Fibroblast of skin of right biceps (primary cell): ENCODE measurements around the gene TMEM208.

Experiments used
- DNase-seq: peaks from one replicate; pipeline ENCODE4 v3.0.0-alpha.2; 2013

Gene TMEM208

DNA sequence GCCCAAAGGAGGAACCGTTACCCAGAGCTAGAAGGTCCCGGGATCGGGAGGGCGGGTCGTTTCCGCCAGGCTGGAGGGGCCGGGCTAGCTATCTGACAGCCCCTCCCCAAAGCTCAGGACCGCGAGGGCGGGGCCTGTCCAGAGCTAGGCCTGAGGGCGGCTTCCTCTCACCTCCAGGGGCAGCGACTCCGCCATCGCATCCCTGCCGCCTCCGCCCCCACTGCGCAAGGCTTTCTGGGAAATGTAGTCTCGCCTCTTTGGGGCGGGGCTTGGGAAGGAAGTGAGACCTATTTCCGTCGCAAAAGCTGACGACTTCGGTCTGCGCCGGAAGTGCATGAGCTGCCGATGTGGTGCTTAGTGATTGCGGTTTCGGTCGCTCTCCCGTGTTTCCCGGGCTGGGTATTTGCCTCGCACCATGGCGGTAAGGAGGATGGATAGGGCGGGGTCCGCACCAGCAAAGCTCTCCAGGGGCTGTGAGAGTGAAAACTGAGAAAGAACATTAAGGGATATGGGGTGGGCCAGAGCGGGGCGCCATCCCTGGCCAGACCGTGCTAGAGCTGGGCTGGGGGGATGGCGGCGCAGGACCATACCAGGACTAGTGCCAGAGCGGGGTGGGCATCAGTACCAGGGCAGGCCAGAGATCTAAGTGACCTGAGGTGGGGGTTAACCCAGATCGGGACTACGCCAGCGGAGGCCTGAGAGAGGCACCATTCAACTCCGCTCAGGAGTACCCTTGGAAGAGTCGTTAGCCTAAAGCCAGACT, at the start of gene TMEM208:
TSS of gene TMEM208 (plus strand) at position 327 of the 763 bp plus-strand sequence. CDS start at position 416, 89 bp downstream.
- peak; percentile 99 for DNase-seq

GRCh38 chr16:67177743-67178699, 48.9 kb upstream of the TMEM208 start:
- DNase-seq = peak; percentile 47

DNA sequence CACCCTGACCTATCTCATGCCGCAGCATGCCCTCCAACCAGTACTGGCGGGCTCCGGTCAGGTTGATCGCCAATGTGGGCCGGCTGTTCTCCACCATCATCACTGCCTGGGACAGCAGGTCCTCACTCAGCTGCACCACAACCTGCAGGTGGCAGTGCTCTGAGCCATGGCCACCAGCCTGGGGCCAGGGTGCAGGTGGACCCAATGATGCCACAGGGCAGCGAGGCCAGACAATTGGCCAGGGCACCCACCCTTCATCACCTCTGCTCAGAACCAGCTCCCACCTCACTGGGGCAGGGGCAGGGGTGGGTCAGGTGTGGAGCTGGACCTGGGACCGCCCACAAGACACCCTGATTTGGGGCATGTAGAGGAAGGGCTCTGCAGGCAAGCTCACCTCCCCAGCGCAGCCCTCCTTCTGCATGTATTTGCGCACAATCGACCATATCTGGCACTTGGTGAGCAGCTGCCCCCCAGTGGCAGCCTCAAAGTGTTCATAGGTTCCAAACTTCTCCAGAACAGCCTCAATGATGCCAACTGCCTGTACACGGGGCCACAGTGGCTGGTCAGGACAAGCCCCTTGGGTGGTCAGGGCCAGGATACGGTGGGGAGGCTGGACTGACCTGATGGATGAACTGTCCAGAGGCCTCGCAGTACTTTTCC, 47.4 kb upstream of the TMEM208 start:
- no peak for DNase-seq

DNA sequence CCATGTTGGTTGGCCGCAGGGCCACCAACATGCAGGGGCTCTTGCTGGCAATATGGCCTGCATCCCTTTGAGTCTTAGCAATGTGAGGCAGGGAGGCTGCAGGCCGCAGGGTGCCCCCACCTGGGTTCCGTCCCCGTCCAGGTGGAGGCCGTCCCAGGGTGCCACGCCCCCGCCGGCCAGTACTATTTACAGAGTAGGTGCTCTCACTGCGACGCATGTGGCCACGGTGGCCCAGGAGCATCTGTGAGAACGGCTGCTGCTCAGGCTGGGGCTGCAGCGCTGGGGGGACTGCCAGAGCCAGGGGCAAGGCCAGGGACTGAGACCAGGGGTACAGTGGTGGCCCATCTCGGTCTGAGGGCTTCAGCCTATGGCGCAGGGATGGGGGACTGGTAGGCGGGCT, 46.8 kb upstream of the TMEM208 start:
- no peak for DNase-seq

DNA sequence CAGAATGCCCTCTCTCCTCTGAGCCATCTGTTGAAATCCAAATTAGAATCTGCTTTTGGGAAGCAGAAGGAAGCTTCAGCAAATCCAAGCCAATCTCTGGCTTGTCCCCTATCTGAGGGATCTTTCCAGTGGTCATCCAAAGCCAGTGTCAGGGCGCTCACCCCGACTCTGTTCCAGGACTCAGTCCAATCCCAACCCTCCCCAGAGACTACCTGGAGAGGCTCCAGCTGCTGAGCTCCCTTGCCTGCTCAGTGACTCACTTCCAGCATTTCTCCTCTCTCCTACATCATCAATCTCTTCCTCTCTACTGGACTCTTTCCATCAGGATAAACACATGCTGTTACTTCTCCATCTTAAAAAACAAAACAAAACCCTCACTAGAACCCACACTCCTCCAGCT, 45.6 kb upstream of the TMEM208 start:
- DNase-seq = peak; percentile 80

DNA sequence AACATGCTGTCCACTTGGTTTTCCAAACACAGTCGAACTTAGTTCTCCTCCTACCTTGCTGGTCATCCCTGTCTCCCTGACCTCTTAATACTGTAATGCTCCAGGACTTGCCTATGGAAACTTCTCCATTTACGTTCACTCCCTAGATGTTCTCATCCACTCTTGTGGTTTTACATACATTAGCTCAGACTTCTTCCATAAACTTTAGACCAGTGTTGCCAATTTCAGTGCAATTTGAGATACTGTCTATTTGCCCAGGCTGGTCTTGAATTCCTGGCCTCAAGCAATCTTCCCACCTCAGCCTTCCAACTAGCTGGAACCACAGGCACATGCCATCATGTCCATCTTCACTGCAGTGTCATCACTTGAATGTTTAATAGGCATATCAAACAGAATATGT, 44.6 kb upstream of the TMEM208 start:
- no peak for DNase-seq

DNA sequence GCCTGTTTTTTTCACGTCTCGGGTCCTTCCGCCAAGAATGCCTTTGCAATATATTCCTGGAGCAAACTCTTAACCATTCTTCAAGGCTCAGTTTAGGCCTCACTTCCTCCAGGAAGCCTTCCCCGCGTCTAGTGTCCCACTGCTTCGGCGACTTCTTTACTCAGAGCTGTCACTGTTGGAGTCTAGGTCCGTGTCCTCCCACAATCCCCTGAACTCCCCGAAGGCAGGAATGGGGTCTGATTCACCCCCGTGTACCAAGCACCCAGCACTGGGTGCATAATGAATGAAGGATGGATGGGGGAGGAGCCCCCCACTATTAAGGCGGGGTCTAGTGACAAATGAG, 43.7 kb upstream of the TMEM208 start:
- DNase-seq = no peak

GRCh38 chr16:67183627-67184452, 43.1 kb upstream of the TMEM208 start, which contains the start of gene MATCAP1:
TSS of gene MATCAP1 (minus strand) at chr16:67183963. CDS start at chr16:67180610, 3,353 bp downstream.
- peak; percentile 98 for DNase-seq

DNA sequence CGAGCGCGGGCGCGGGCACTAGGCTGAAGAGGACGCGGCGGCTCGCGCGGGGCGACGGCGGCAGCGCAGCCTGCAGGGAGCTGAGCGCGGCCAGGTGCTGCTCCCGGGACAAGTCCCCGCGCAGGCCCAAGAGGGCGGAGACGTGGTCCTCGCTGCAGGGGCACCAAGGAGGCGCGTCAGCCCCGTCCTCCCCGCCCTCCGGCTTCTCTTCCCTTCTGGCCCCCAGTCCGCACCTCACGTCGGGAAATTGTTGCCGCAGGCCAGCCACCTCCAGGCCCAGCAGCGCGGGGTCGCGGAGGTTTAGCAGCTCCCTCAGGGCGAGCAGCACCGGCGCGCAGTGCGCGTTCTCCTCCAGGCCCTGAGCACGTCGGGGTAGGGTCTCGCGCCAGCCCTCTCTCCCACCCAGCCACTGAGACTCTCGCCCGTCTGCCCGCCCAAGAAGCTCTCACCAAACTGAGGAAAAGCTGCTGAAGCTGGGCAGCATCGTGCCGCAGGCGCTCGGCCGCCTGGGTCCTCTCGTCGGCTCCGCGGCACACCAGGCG, 42.4 kb upstream of the TMEM208 start:
- no peak for DNase-seq

DNA sequence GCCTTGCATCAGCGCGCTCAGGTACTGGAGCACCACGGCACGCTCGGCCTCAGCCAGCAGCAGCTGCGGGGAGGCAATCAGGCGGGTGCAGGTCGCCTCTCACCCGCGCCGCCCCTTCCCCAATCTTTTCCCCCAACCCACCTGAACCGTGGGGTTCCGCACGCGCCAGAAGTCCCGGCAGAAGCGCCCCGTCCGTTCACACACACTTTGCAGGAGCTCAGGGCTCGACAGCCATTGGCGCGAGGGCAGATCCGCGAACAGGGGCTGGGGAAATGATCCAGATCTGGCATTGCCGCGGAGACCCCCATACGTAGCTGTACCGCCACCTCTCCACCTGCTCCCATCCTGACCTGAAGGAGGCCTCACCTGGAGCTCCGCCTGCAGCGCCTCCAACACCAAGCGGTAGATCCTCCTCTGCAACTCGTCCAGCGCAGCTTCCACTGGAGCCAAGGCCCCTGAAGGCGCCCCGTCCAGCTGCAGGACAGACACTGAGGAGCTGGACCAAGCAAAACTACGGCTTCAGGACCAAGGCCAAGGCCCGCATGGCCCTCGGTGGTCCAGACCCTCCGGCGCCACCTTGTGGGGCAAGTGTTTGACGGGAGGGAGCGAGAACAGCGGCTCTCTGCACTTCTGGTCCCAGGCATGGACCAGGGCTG, 41.8 kb upstream of the TMEM208 start:
- DNase-seq = peak; percentile 83

GRCh38 chr16:67185651-67186134, 41.2 kb upstream of the TMEM208 start:
- no peak for DNase-seq

DNA sequence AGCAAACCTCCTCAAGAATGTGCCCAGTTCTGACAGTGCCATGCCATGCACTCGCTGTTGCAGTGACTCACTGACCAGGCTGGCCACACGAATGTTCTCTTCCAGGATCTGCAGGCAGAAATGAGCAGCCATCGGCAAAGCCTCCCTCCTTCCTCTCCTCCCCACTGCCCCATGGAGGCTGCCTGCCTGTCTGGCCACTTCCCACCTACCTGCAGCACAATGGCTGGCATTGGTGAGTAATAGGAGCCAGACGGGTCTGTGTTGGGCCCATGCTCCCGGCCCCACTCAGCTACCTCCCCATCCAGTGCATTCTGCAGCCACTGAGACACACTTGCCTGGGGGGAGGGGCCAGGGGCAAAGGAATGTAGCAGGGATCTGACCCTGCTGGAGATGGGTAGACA, 40.4 kb upstream of the TMEM208 start:
- no peak for DNase-seq

DNA sequence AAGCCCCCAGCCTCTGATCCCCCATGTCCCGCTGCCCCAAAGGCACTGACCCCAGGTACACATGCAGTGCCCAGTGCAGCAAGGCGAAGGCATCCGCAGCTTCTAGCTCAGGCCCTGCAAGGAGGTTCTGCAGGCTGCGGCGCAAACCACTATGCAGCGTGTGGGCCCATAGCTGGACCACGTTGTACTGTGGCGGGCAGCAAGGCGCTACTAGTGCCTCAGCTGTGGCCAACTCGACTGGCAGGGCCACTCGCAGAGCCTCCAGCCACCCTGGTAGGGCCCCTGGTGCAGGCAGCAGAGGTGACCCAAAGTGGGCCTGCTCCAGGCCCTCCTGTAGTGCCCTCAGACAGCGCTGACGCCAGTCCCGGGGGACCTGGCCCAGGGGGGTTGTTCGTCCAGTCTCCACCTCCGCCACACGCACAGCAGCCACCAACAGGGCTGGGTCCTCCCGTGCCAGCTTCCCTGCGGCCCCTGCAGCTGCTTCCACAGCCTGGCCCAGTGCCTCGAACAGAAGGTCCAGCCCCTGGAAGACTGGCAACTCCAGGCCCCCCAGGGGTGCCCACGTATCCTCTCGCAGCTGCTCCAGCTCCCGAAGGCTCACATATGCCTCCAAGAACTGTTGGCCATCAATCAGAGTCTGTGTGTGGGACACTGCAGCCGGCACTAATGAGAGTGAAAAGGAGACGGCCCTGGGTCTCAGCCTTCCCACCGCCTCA, 39.6 kb upstream of the TMEM208 start:
- DNase-seq = no peak

GRCh38 chr16:67188323-67188722, 38.6 kb upstream of the TMEM208 start:
- no peak for DNase-seq

DNA sequence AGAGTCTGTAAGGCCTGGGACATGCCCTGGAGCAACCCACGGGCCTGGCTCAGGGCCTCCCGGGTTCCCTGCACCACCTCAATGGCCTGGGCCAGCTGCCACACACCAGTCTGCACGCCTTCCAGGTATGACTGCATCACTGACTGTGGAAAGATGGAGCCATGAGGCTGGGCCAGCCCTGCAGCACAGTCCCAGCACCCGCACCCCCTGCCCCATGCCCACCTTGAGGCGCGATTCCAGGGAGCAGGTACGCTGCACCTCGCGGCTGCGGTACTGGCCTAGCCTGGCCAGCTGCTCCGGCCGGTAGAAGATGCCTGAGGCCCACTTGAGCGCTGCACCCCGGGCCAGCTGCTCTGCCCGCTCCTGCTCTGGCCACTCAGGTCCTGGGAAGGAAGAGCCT, 38.1 kb upstream of the TMEM208 start:
- no peak for DNase-seq

- DNase-seq = no peak
Measured at GRCh38 chr16:67190041-67190440, 36.9 kb upstream of the TMEM208 start, which contains the start of gene EXOC3L1. TSS of gene EXOC3L1 (minus strand) at chr16:67190136. CDS start at chr16:67189676, 460 bp downstream.

DNA sequence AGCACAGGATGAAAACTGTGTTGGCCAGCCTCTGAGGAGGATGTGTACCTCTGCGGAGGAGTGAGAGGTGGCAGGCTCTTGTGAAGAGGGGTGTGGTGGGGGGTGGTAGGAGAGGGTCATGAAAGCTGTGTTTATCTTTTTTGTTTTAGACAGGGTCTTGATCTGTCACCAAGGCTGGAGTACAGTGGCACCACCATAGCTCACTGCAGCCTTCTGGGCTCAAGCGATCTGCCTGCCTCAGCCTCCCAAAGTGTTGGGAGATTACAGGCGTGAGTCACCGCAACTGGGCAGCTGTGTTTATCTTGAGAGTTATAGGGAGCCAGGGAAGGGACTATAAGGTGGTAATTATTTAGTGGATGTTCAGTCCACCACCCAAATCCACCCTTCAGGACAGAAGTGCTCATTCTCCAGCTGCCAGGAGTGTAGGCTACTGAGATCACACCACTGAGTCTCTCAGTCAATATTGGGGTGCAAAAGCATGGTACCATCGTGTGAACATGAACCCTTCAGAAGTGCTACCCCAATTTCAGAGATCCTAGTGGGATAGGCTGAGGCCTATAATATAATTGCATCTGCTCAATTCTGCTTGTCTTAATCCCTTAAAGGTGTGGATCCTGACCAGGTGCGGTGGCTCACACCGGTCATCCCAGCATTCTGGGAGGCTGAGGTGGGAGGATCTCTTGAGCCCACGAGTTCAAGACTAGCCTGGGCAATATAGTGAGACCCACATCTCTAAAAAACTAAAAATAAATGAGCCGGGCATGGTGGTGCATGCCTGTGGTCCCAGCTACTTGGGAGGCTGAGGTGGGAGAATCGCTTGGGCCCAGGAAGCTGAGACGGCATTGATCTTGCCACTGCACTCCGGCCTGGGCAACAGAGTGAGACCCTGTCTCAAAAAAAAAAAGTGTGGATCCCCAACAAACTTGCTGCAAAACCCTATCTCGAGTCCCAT, 36.2 kb upstream of the TMEM208 start:
- DNase-seq = no peak

GRCh38 chr16:67191411-67191994, 35.4 kb upstream of the TMEM208 start:
- no peak for DNase-seq
